ENCODE data around the gene CHMP1A. TPM values are rescaled to one million over a fixed set of nuclear protein-coding genes. Genes with fewer than 3 reads are reported as not detected.

Gene CHMP1A
- polyA plus RNA-seq, 2 of the 4 experiments (the other 2 are of a cell fraction), result 36.4 to 91.7 TPM

DNA sequence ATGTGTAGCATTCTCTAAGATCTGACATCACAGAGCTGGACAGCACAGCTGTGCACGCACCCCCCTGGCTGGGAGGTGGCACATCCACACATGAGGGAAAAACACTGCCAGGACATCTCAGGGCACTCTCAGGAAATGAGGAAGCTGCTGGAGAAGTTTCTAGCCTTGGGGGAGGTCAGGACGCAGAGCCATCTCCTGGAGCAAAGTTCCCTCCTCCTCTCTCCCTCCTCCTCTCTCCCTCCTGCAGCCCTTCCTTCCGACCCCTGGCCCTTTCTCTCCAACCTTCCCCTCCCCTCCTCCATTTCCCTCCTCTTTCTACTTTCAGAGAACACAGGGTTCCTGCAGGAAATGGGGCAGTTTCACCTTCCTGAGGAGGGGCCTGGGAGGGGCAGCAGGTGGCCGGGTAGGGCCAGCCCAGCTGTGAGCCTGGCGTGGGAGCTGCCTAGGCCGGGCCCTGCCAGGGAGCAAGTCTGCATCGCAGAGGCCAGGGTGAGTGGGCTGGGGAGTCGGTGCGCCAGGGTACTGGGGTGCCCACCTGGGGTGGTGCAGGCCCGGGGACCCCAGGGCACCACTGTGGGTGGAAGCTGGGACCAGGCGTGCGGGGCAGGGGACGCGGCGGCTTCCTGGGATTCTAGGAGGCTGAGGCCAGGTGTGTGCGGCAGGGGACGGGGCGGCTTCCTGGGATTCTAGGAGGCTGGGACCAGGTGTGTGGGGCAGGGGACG, 44.1 kb downstream of the CHMP1A start, which contains the start of gene DPEP1:
Gene DPEP1 (plus strand): TSS at position 412 of the 723 bp plus-strand sequence. CDS start 16,769 bp downstream, outside the sequence.
- peaks cover 24% of the 10 kb centered on the region for H3K4me1 ChIP-seq
- no peak within 1 kb of the TSS for H3K4me3 ChIP-seq
- ChIA-PET CTCF (interaction anchor here (0.5 to 8.7 kb wide), 8 partner anchors 12 to 131 kb away, joined by 3 to 143 read pairs (median 20); partner anchors contain the start of gene CPNE7), POLR2A (no interaction called here)
- ATAC-seq, result no peak; a peak in 1 of 6 replicates
- peak within 1 kb of the TSS in 1 of 2 experiments; percentile 10; a peak in 2 of 6 replicates for H3K27ac ChIP-seq
- no peak within 1 kb of the TSS for H3K4me2 ChIP-seq
- no peak for DNase-seq (ENCODE audit: low read depth in 1 of 2, low spot score in 1 of 2)
- TF ChIP-seq, protein P1, sequence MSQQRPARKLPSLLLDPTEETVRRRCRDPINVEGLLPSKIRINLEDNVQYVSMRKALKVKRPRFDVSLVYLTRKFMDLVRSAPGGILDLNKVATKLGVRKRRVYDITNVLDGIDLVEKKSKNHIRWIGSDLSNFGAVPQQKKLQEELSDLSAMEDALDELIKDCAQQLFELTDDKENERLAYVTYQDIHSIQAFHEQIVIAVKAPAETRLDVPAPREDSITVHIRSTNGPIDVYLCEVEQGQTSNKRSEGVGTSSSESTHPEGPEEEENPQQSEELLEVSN (IDR thresholded peaks at IDR 0.05; ENCODE audit: borderline replicate concordance, low read depth), result no peak
- no peak for TF ChIP-seq MYC (IDR thresholded peaks at IDR 0.05; ENCODE audit: borderline replicate concordance, low read length)
- TF ChIP-seq, protein P2, sequence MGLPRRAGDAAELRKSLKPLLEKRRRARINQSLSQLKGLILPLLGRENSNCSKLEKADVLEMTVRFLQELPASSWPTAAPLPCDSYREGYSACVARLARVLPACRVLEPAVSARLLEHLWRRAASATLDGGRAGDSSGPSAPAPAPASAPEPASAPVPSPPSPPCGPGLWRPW (IDR thresholded peaks at IDR 0.05), result no peak
- no peak for TF ChIP-seq MAZ (IDR thresholded peaks at IDR 0.05; ENCODE audit: borderline replicate concordance, low read depth, low read length)
- no peaks in the 10 kb centered on the region for H3K9me3 ChIP-seq
- FAIRE-seq, result no peak
- WGBS (ENCODE audit: missing lambda C conversion rate), result 79% methylated on average over 8 of the region's 19 CpGs

DNA sequence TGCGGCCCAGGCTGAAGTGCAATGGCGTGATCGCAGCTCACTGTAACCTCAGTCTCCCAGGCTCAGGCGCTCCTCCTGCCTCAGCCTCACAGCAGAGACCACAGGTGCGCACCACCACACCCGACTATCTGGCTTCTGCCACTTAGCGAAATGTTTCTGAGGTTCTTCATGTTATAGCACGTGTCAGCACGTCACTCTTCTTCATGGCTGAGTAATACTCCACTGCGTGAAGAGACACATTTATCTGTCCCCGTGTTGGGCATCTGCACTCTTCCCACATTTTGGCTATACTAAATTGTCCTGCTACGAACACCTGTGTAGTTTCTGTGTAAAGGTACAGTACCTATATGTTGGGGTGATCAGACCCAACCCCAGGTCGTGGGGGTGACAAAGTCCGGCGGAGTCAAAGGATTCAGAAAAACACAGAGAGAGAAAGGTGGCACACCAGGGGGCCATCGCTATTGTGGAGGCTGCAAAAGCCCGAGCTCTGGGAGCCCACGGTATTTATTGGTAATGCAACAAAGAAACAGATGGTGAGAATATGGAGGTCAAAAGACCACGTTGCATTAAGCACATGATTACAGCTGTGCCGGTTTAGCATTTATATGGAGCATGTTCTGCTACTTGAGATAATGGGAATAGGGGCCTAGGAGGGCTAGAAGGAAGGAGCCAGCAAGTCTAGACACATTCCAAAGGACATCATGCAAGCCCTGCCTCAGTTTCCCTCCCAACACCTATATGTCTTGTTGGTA, 44.9 kb downstream of the CHMP1A start:
- Histone ChIP-seq H3K27ac (no peak overlapping the region; a peak in 1 of 6 replicates), H3K4me1 (peaks cover 19% of the 10 kb centered on the region), H3K4me3 (no peak overlapping the region), H3K9me3 (no peaks in the 10 kb centered on the region), H3K4me2 (no peak overlapping the region)
- no peak for FAIRE-seq
- no peak for TF ChIP-seq ESRRA (IDR thresholded peaks at IDR 0.05; ENCODE audit: borderline replicate concordance, low read length)
- TF ChIP-seq, protein P3, sequence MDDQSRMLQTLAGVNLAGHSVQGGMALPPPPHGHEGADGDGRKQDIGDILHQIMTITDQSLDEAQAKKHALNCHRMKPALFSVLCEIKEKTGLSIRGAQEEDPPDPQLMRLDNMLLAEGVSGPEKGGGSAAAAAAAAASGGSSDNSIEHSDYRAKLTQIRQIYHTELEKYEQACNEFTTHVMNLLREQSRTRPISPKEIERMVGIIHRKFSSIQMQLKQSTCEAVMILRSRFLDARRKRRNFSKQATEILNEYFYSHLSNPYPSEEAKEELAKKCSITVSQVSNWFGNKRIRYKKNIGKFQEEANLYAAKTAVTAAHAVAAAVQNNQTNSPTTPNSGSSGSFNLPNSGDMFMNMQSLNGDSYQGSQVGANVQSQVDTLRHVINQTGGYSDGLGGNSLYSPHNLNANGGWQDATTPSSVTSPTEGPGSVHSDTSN (IDR thresholded peaks at IDR 0.05), result no peak
- TF ChIP-seq GATA3 (IDR thresholded peaks at IDR 0.05; ENCODE audit: borderline replicate concordance), result no peak
- POLR2A ChIA-PET, result no interaction called here
- DNase-seq (ENCODE audit: low read depth in 1 of 2, low spot score in 1 of 2), result no peak
- CTCF ChIA-PET, result interaction anchor here (1.4 to 8.7 kb wide), 5 partner anchors 12 to 54 kb away, joined by 3 to 143 read pairs (median 49); partner anchors contain the start of gene CPNE7
- WGBS (ENCODE audit: missing lambda C conversion rate), result 71% methylated on average over 20 of the region's 20 CpGs
- ATAC-seq, result no peak

DNA sequence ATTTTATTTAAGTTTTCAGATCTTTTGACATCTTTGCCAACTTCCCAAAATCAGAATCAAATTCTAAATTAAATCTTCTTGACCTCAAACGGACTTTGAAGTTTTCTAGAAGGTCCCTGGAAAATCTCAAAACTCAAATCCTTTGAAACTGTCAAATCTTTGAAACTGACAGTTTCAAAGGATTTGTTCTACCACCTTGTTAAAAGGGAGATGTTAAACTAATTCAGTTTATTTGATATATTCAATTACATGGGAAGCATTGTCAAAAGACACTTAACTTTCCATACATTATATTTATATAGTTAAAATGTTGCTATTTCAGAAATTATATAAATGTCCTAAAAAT, 47.4 kb downstream of the CHMP1A start:
- ATAC-seq (no peak), DNase-seq (ENCODE audit: low read depth in 1 of 2, low spot score in 1 of 2) (no peak), FAIRE-seq (no peak)
- no peak overlapping the region for H3K27ac ChIP-seq
- 64% methylated on average over 1 of the region's 1 CpG for WGBS (ENCODE audit: missing lambda C conversion rate)
- CTCF ChIA-PET, result interaction anchor here (0.6 to 1.5 kb wide), 2 partner anchors 10 to 1104 kb away, joined by 3 read pairs; no protein-coding TSS in a partner anchor
- peaks cover 19% of the 10 kb centered on the region for H3K4me1 ChIP-seq
- no peak for TF ChIP-seq MYC (IDR thresholded peaks at IDR 0.05; ENCODE audit: borderline replicate concordance, low read length)
- no peak for TF ChIP-seq KDM5A (IDR thresholded peaks at IDR 0.05)
- no peak for TF ChIP-seq EHF (CRISPR knock-in tag; IDR thresholded peaks at IDR 0.05)
- no peak for TF ChIP-seq ESRRA (IDR thresholded peaks at IDR 0.05; ENCODE audit: borderline replicate concordance, low read length)
- TF ChIP-seq NPAS2 (CRISPR knock-in tag; IDR thresholded peaks at IDR 0.05; ENCODE audit: borderline replicate concordance), result no peak
- no peak for TF ChIP-seq CEBPB (IDR thresholded peaks at IDR 0.05)
- no peak for TF ChIP-seq MAFK (IDR thresholded peaks at IDR 0.05; ENCODE audit: partially characterized antibody)
- TF ChIP-seq FOSL2 (IDR thresholded peaks at IDR 0.05), result no peak
- no peak for TF ChIP-seq FOSL2 (CRISPR knock-in tag; IDR thresholded peaks at IDR 0.05)
- TF ChIP-seq, protein P4, sequence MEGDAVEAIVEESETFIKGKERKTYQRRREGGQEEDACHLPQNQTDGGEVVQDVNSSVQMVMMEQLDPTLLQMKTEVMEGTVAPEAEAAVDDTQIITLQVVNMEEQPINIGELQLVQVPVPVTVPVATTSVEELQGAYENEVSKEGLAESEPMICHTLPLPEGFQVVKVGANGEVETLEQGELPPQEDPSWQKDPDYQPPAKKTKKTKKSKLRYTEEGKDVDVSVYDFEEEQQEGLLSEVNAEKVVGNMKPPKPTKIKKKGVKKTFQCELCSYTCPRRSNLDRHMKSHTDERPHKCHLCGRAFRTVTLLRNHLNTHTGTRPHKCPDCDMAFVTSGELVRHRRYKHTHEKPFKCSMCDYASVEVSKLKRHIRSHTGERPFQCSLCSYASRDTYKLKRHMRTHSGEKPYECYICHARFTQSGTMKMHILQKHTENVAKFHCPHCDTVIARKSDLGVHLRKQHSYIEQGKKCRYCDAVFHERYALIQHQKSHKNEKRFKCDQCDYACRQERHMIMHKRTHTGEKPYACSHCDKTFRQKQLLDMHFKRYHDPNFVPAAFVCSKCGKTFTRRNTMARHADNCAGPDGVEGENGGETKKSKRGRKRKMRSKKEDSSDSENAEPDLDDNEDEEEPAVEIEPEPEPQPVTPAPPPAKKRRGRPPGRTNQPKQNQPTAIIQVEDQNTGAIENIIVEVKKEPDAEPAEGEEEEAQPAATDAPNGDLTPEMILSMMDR (IDR thresholded peaks at IDR 0.05), result no peak
- no peak for TF ChIP-seq HOXB13 (CRISPR knock-in tag; IDR thresholded peaks at IDR 0.05; ENCODE audit: low read depth)
- TF ChIP-seq CBX8 (IDR thresholded peaks at IDR 0.05), result no peak
- H3K4me3 ChIP-seq, result no peak overlapping the region
- no peaks in the 10 kb centered on the region for H3K9me3 ChIP-seq
- H3K4me2 ChIP-seq, result no peak overlapping the region
- POLR2A ChIA-PET, result no interaction called here

Data from A549 (cell line).